Mesendoderm (in vitro differentiated cells): ENCODE data around the gene PRKAR1B.

ENCODE experiments used
- DNase-seq: peaks from one replicate; pipeline ENCODE4 v3.0.0; 2013
- H2AK5ac ChIP-seq: 2 replicates; pipeline ENCODE4 v1.6.1; 2013; ENCODE audit warnings: low read length, inconsistent platforms
- H2BK120ac ChIP-seq: 2 replicates; pipeline ENCODE4 v1.6.1; 2013; ENCODE audit warnings: low read depth, mild to moderate bottlenecking, low read length, moderate library complexity, mixed read lengths
- H2BK15ac ChIP-seq: replicated peaks from 2 replicates; pipeline ENCODE4 v1.6.1; 2013; ENCODE audit warnings: low read depth, mild to moderate bottlenecking, moderate library complexity
- H2BK5ac ChIP-seq: 2 replicates; pipeline ENCODE4 v1.6.1; 2013; ENCODE audit warnings: low read length, inconsistent platforms
- H3K18ac ChIP-seq: 2 replicates; pipeline ENCODE4 v1.6.1; 2013; ENCODE audit warnings: mild to moderate bottlenecking, low read length, mixed read lengths
- H3K23ac ChIP-seq: one replicate; pipeline ENCODE4 v1.6.1; 2013; ENCODE audit warnings: low read length
- H3K27ac ChIP-seq: 2 replicates; pipeline ENCODE4 v1.5.1; 2013; ENCODE audit warnings: low read depth, mild to moderate bottlenecking, inconsistent platforms, low read length, moderate library complexity
- H3K27me3 ChIP-seq: 2 replicates; pipeline ENCODE4 v1.6.1; 2013; ENCODE audit warnings: low read length, control low read depth, mild to moderate bottlenecking, inconsistent platforms; ENCODE audit not compliant: insufficient read depth, poor library complexity
- H3K36me3 ChIP-seq: 2 replicates; pipeline ENCODE4 v1.6.1; 2013; ENCODE audit warnings: low read length, inconsistent platforms; ENCODE audit not compliant: control insufficient read depth, insufficient read depth
- H3K4ac ChIP-seq: one replicate; pipeline ENCODE4 v1.6.1; 2013; ENCODE audit warnings: low read depth, mild to moderate bottlenecking, low read length, moderate library complexity
- H3K4me1 ChIP-seq: 2 replicates; pipeline ENCODE4 v1.6.1; 2013; ENCODE audit warnings: low read depth, low read length, inconsistent platforms; ENCODE audit not compliant: control insufficient read depth
- H3K4me2 ChIP-seq: 2 replicates; pipeline ENCODE4 v1.6.1; 2013; ENCODE audit warnings: low read length
- H3K4me3 ChIP-seq: 2 replicates; pipeline ENCODE4 v1.5.1; 2013; ENCODE audit warnings: mild to moderate bottlenecking, low read length
- H3K56ac ChIP-seq: one replicate; pipeline ENCODE4 v1.6.1; 2013; ENCODE audit warnings: low read length
- H3K79me1 ChIP-seq: 2 replicates; pipeline ENCODE4 v1.6.1; 2013; ENCODE audit warnings: low read length, inconsistent platforms
- H3K79me2 ChIP-seq: 2 replicates; pipeline ENCODE4 v1.6.1; 2013; ENCODE audit warnings: mild to moderate bottlenecking, low read length; ENCODE audit not compliant: control insufficient read depth, insufficient read depth
- H3K9ac ChIP-seq: 2 replicates; pipeline ENCODE4 v1.6.1; 2013; ENCODE audit warnings: low read length, inconsistent platforms
- H4K5ac ChIP-seq: one replicate; pipeline ENCODE4 v1.6.1; 2013; ENCODE audit warnings: low read length
- H4K8ac ChIP-seq: one replicate; pipeline ENCODE4 v1.6.1; 2013; ENCODE audit warnings: low read depth, mild to moderate bottlenecking, control low read depth, low read length, moderate library complexity
- WGBS: extraction: QIAGEN DNeasy Blood & Tissue Kit; methylation state at CpG from one replicate; pipeline ENCODE4 v1.1.7; 2013; ENCODE audit warnings: low lambda C conversion rate, missing lambda C conversion rate; ENCODE audit not compliant: insufficient coverage; ENCODE audit errors: extremely low coverage; 5-methylcytosine and 5-hydroxymethylcytosine counted together

The PRKAR1B gene

GRCh38 chr7:730501-731439, 3.7 kb upstream of the PRKAR1B start:
- no peak for DNase-seq
- Histone ChIP-seq H4K8ac (no peak overlapping the region), H3K18ac (no peak overlapping the region), H3K56ac (no peak overlapping the region), H2BK5ac (no peak overlapping the region), H3K4me1 (no peaks in the 10 kb centered on the region), H3K27me3 (no peaks in the 10 kb centered on the region), H3K79me1 (peaks cover 26% of the 10 kb centered on the region), H2BK15ac (no peak overlapping the region), H3K36me3 (peaks cover 6% of the 10 kb centered on the region), H4K5ac (no peak overlapping the region), H3K27ac (no peak overlapping the region), H2AK5ac (no peak overlapping the region), H3K4ac (no peak overlapping the region), H3K9ac (no peak overlapping the region), H3K79me2 (peaks cover 40% of the 10 kb centered on the region), H2BK120ac (no peak overlapping the region), H3K23ac (no peak overlapping the region), H3K4me3 (no peak overlapping the region), H3K4me2 (no peak overlapping the region)
- WGBS, result no CpG with 5 or more reads among the region's 23 CpGs

- no peak overlapping the region for H2BK15ac ChIP-seq
- H3K56ac ChIP-seq, result no peak overlapping the region
- H3K4me3 ChIP-seq, result no peak overlapping the region
- no peak overlapping the region for H3K23ac ChIP-seq
- H4K5ac ChIP-seq, result no peak overlapping the region
- H3K79me1 ChIP-seq, result peaks cover 20% of the 10 kb centered on the region
- no peak overlapping the region for H2BK5ac ChIP-seq
- no peak for DNase-seq
- peaks cover 36% of the 10 kb centered on the region for H3K79me2 ChIP-seq
- H3K4me2 ChIP-seq, result no peak overlapping the region
- H3K4me1 ChIP-seq, result no peaks in the 10 kb centered on the region
- no peak overlapping the region for H3K4ac ChIP-seq
- H3K9ac ChIP-seq, result no peak overlapping the region
- H2AK5ac ChIP-seq, result no peak overlapping the region
- H3K36me3 ChIP-seq, result peaks cover 6% of the 10 kb centered on the region
- no peak overlapping the region for H3K18ac ChIP-seq
- no CpG with 5 or more reads among the region's 29 CpGs for WGBS
- no peaks in the 10 kb centered on the region for H3K27me3 ChIP-seq
- no peak overlapping the region for H2BK120ac ChIP-seq
- no peak overlapping the region for H4K8ac ChIP-seq
- H3K27ac ChIP-seq, result no peak overlapping the region
Measured at GRCh38 chr7:729140-730000, 2.3 kb upstream of the PRKAR1B start.

DNA sequence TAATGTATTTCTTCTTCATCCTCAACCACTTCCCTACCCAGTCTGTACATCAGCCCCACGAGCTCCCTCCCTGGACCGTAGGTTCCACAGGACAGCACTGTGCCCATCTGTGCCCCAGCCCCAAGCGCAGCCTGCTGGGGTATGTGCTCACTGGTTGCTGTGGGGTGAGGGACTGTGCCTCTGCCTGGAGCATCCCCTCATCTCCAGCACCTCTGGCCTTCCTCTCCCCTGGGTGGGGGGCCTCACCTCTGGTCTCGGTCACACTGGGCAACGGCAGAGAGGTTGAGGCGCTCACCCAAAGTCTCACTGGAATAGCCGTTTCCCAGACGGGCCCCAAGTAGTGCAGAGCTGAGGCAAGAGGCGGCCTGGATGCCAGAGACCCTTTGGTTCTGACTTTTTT, 1.5 kb upstream of the PRKAR1B start:
- no peak for DNase-seq
- WGBS, result no CpG with 5 or more reads among the region's 9 CpGs
- no peaks in the 10 kb centered on the region for H3K4me1 ChIP-seq
- no peak overlapping the region for H2AK5ac ChIP-seq
- no peak overlapping the region for H4K8ac ChIP-seq
- peaks cover 22% of the 10 kb centered on the region for H3K79me1 ChIP-seq
- no peak overlapping the region for H3K4ac ChIP-seq
- H2BK15ac ChIP-seq, result no peak overlapping the region
- no peak overlapping the region for H2BK120ac ChIP-seq
- H3K23ac ChIP-seq, result no peak overlapping the region
- H3K9ac ChIP-seq, result peak overlapping the region; percentile 42
- H3K18ac ChIP-seq, result no peak overlapping the region
- H3K36me3 ChIP-seq, result peaks cover 6% of the 10 kb centered on the region
- no peak overlapping the region for H3K4me2 ChIP-seq
- no peak overlapping the region for H2BK5ac ChIP-seq
- peak overlapping the region; percentile 56 for H3K56ac ChIP-seq
- H3K79me2 ChIP-seq, result peaks cover 35% of the 10 kb centered on the region
- H4K5ac ChIP-seq, result no peak overlapping the region
- H3K27me3 ChIP-seq, result no peaks in the 10 kb centered on the region
- H3K4me3 ChIP-seq, result no peak overlapping the region
- H3K27ac ChIP-seq, result no peak overlapping the region

- WGBS, result no CpG with 5 or more reads among the region's 21 CpGs
Measured at GRCh38 chr7:727806-728460, 852 bp upstream of the PRKAR1B start.

DNA sequence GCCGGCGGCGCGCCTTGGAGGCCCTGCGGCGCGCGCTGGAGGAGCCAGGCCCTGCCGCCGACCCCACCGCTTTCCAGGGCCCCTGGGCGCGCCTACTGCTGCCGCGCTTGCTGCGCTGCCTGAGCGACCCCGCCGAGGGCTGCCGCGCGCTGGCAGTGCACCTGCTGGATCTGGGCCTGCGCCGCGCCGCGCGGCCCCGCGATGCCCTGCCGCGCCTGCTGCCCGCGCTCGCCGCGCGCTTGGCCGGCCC, 302 bp downstream of the PRKAR1B start:
- Histone ChIP-seq H3K27ac (no peak overlapping the region), H3K4me2 (no peak overlapping the region), H2BK5ac (no peak overlapping the region), H3K79me2 (peaks cover 27% of the 10 kb centered on the region), H2AK5ac (no peak overlapping the region), H3K4me1 (no peaks in the 10 kb centered on the region), H3K9ac (peak overlapping the region; percentile 87), H3K36me3 (peaks cover 6% of the 10 kb centered on the region), H3K27me3 (no peaks in the 10 kb centered on the region), H3K56ac (peak overlapping the region; percentile 94), H3K18ac (peak overlapping the region; percentile 24), H4K5ac (no peak overlapping the region), H2BK120ac (no peak overlapping the region), H3K4me3 (peak overlapping the region; percentile 58), H3K79me1 (peaks cover 17% of the 10 kb centered on the region), H3K23ac (no peak overlapping the region), H3K4ac (peak overlapping the region; percentile 87), H4K8ac (no peak overlapping the region), H2BK15ac (no peak overlapping the region)
- no peak for DNase-seq
- no CpG with 5 or more reads among the region's 39 CpGs for WGBS

More at GRCh38 chr7:727806-728460, 852 bp upstream of the PRKAR1B start:
- H3K4me2 ChIP-seq, result peak overlapping the region; percentile 59
- H3K9ac ChIP-seq, result peak overlapping the region; percentile 52
- peak overlapping the region; percentile 94 for H3K56ac ChIP-seq
- no peak overlapping the region for H2BK5ac ChIP-seq
- H3K27me3 ChIP-seq, result no peaks in the 10 kb centered on the region
- H4K8ac ChIP-seq, result no peak overlapping the region
- no peak overlapping the region for H3K4ac ChIP-seq
- H3K36me3 ChIP-seq, result peaks cover 6% of the 10 kb centered on the region
- H2BK120ac ChIP-seq, result no peak overlapping the region
- H2BK15ac ChIP-seq, result no peak overlapping the region
- no peak overlapping the region for H3K18ac ChIP-seq
- peaks cover 22% of the 10 kb centered on the region for H3K79me1 ChIP-seq
- no peak overlapping the region for H2AK5ac ChIP-seq
- H3K4me3 ChIP-seq, result peak overlapping the region; percentile 14
- no peak overlapping the region for H4K5ac ChIP-seq
- no peak overlapping the region for H3K23ac ChIP-seq
- DNase-seq, result peak; percentile 54
- no peak overlapping the region for H3K27ac ChIP-seq
- H3K79me2 ChIP-seq, result peaks cover 35% of the 10 kb centered on the region
- no peaks in the 10 kb centered on the region for H3K4me1 ChIP-seq
